Testis (tissue), 2 donors: ENCODE measurements around the gene RSRP1.

Experiments used
- CTCF ChIP-seq, 3 experiments: fragments of 450-650 bp in 2 of 3; fragments of 200-600 bp in 1 of 3; sonication (generic) in 1 of 3; IDR thresholded peaks; one replicate each; pipeline ENCODE4 v1.5.1; 2016 to 2019; ENCODE audit warnings: antibody characterized with exemption in 3 of 3, mild to moderate bottlenecking in 2 of 3, moderate library complexity in 1 of 3
- POLR2A ChIP-seq: fragments of 450-650 bp; IDR thresholded peaks from one replicate; pipeline ENCODE4 v1.6.1; 2017; ENCODE audit warnings: antibody characterized with exemption, mild to moderate bottlenecking, moderate library complexity

- TF ChIP-seq CTCF (IDR thresholded peaks at IDR 0.05) (no peak), POLR2A (no peak)
Measured at GRCh38 chr1:25193229-25193628, 54.0 kb downstream of the RSRP1 start.
